Loucy (cell line): Measurements from ENCODE around the gene GRHPR.
"Not testable (repeated sequence)": the region's sequence is repeated elsewhere in the genome, so short reads cannot be mapped to it uniquely, and the experiment has no call there.

Source experiments
- EZH2phosphoT487 ChIP-seq: fragments of 200-600 bp; IDR thresholded peaks from 2 replicates; pipeline ENCODE4 v1.6.1; 2018; ENCODE audit warnings: antibody characterized with exemption, mild to moderate bottlenecking, moderate library complexity, borderline replicate concordance
- TF ChIP-seq, protein P1 (sequence below): fragments of 200-600 bp; sonication (generic); conservative IDR thresholded peaks from 2 replicates; pipeline ENCODE4 v1.5.1; 2014; ENCODE audit warnings: mild to moderate bottlenecking, antibody characterized with exemption, low read length

DNA sequence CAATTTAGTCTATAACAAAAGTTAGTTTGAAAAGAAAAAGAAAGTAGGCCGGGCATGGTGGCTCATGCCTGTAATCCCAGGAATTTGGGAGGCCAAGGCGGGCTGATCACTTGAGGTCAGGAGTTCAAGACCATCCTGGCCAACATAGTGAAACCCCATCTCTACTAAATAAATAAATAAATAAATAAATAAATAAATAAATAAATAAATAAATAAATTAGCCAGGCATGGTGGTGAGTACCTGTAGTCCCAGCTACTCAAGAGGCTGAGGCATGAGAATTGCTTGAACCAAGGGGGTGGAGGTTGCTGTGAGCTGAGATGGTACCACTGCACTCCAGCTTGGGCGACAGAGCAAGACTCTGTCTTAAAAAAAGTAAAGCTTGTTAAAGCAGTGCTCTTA lies 24.5 kb upstream of the GRHPR start:
- TF ChIP-seq, protein P1, sequence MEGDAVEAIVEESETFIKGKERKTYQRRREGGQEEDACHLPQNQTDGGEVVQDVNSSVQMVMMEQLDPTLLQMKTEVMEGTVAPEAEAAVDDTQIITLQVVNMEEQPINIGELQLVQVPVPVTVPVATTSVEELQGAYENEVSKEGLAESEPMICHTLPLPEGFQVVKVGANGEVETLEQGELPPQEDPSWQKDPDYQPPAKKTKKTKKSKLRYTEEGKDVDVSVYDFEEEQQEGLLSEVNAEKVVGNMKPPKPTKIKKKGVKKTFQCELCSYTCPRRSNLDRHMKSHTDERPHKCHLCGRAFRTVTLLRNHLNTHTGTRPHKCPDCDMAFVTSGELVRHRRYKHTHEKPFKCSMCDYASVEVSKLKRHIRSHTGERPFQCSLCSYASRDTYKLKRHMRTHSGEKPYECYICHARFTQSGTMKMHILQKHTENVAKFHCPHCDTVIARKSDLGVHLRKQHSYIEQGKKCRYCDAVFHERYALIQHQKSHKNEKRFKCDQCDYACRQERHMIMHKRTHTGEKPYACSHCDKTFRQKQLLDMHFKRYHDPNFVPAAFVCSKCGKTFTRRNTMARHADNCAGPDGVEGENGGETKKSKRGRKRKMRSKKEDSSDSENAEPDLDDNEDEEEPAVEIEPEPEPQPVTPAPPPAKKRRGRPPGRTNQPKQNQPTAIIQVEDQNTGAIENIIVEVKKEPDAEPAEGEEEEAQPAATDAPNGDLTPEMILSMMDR, result not testable (repeated sequence)
- TF ChIP-seq EZH2phosphoT487, result not testable (repeated sequence)
